H1 (cell line): ENCODE measurements around the gene AIG1. TPM values are rescaled to one million over a fixed set of nuclear protein-coding genes. Genes with fewer than 3 reads are reported as not detected.

ENCODE experiments used
- CTCF ChIA-PET: fragments of 300-600 bp; sonication (Branson Sonifier 250); formaldehyde crosslinking; loops from one replicate; lab custom pipeline; 2021; ENCODE audit not compliant: partially characterized antibody; lab: Charles Lee
- POLR2A ChIA-PET: fragments of 300-600 bp; sonication (Branson Sonifier 250); formaldehyde crosslinking; loops from one replicate; lab custom pipeline; 2021; ENCODE audit warnings: inconsistent platforms; ENCODE audit not compliant: partially characterized antibody; lab: Charles Lee
- DNase-seq, 2 experiments: peaks; one replicate each; pipeline versions ENCODE4 v3.0.0 to v3.0.0-alpha.2; 2010 to 2022; ENCODE audit warnings: low spot score in 2 of 2, low read depth in 1 of 2, mixed read lengths in 1 of 2
- FAIRE-seq: peaks from 2 replicates; lab custom pipeline; 2011; peaks lifted over from hg19 to GRCh38; lab: Jason Lieb, UNC
- H2AFZ ChIP-seq: 2 replicates; pipeline ENCODE4 v1.8.1; 2012; ENCODE audit warnings: low read length, inconsistent platforms
- H2AK5ac ChIP-seq: 2 replicates; pipeline ENCODE4 v1.6.1; 2013; ENCODE audit warnings: low read depth, low read length
- H2BK120ac ChIP-seq: replicated peaks from 2 replicates; pipeline ENCODE3; 2013; ENCODE audit warnings: low read depth, low read length, inconsistent platforms
- H2BK12ac ChIP-seq: 2 replicates; pipeline ENCODE4 v1.6.1; 2013; ENCODE audit warnings: low read depth, low read length
- H2BK15ac ChIP-seq: 2 replicates; pipeline ENCODE4 v1.6.1; 2013; ENCODE audit warnings: low read length
- H2BK20ac ChIP-seq: 2 replicates; pipeline ENCODE4 v1.6.1; 2013; ENCODE audit warnings: low read length
- H2BK5ac ChIP-seq: 2 replicates; pipeline ENCODE4 v1.6.1; 2013; ENCODE audit warnings: low read depth, low read length
- H3K14ac ChIP-seq: 2 replicates; pipeline ENCODE4 v1.6.1; 2013; ENCODE audit warnings: inconsistent platforms; ENCODE audit not compliant: insufficient read length
- H3K18ac ChIP-seq: 2 replicates; pipeline ENCODE4 v1.6.1; 2013; ENCODE audit warnings: low read length; ENCODE audit errors: extremely low read depth
- H3K23ac ChIP-seq: 2 replicates; pipeline ENCODE4 v1.6.1; 2013; ENCODE audit warnings: inconsistent platforms; ENCODE audit not compliant: insufficient read length
- H3K23me2 ChIP-seq: 2 replicates; pipeline ENCODE4 v1.6.1; 2013; ENCODE audit warnings: low read depth, low read length
- H3K27ac ChIP-seq: 2 replicates; pipeline ENCODE4 v1.6.1; 2011; ENCODE audit warnings: low read depth, low read length, inconsistent platforms
- H3K27me3 ChIP-seq, 4 experiments: replicated peaks in 1 of 4; 1 replicate in 1 of 4; 2 replicates in 3 of 4; pipeline versions ENCODE4 v1.6.1 to v1.8.1; 2011 to 2013; ENCODE audit warnings: low read length in 3 of 4, mild to moderate bottlenecking in 3 of 4, inconsistent platforms in 2 of 4, mixed read lengths in 2 of 4, moderate library complexity in 1 of 4; ENCODE audit not compliant: control insufficient read depth in 3 of 4, insufficient read depth in 3 of 4; ENCODE audit errors: extremely low read depth in 1 of 4
- H3K36me3 ChIP-seq, 4 experiments: 2 replicates each; pipeline versions ENCODE4 v1.6.1 to v1.8.1; 2011 to 2013; ENCODE audit warnings: mild to moderate bottlenecking in 4 of 4, low read length in 3 of 4, moderate library complexity in 2 of 4, control low read depth in 1 of 4, inconsistent platforms in 1 of 4; ENCODE audit not compliant: insufficient read depth in 4 of 4, control insufficient read depth in 2 of 4
- H3K4ac ChIP-seq: replicated peaks from 2 replicates; pipeline ENCODE3; 2013; ENCODE audit warnings: low read length, low read depth, mixed read lengths, inconsistent platforms; ENCODE audit not compliant: insufficient read length
- H3K4me1 ChIP-seq, 4 experiments: replicated peaks in 1 of 4; 1 replicate in 1 of 4; 2 replicates in 3 of 4; pipeline versions ENCODE4 v1.6.1 to v1.8.1; 2011 to 2013; ENCODE audit warnings: low read length in 3 of 4, inconsistent platforms in 2 of 4, mixed read lengths in 1 of 4; ENCODE audit not compliant: insufficient read depth in 4 of 4, control insufficient read depth in 3 of 4
- H3K4me2 ChIP-seq, 2 experiments: 2 replicates each; pipeline versions ENCODE4 v1.6.1 to v1.8.1; 2011 to 2013; ENCODE audit warnings: low read depth in 2 of 2, low read length in 2 of 2, control low read depth in 1 of 2, inconsistent platforms in 1 of 2, mild to moderate bottlenecking in 1 of 2; ENCODE audit not compliant: insufficient read depth in 1 of 2
- H3K4me3 ChIP-seq, 4 experiments: fragments of 200-600, 300-600 bp in 1 of 4; sonication (generic), shearing (Covaris generic), sonication (Bioruptor Twin) in 1 of 4; 2 replicates each; pipeline versions ENCODE4 v1.5.1 to v1.8.1; 2011 to 2016; ENCODE audit warnings: low read length in 4 of 4, low read depth in 3 of 4, control low read depth in 2 of 4, inconsistent platforms in 2 of 4, mild to moderate bottlenecking in 2 of 4, mixed read lengths in 1 of 4, moderate library complexity in 1 of 4; ENCODE audit not compliant: insufficient read depth in 2 of 4; ENCODE audit errors: extremely low read depth in 1 of 4
- H3K56ac ChIP-seq: replicated peaks from 2 replicates; pipeline ENCODE3; 2013; ENCODE audit warnings: low read depth, mild to moderate bottlenecking, mixed read lengths, low read length, inconsistent platforms; ENCODE audit not compliant: insufficient read length
- H3K79me1 ChIP-seq: 2 replicates; pipeline ENCODE4 v1.6.1; 2013; ENCODE audit warnings: low read depth, low read length, control low read depth
- H3K79me2 ChIP-seq, 2 experiments: 2 replicates each; pipeline versions ENCODE4 v1.6.1 to v1.8.1; 2012 to 2013; ENCODE audit warnings: low read length in 2 of 2, mild to moderate bottlenecking in 2 of 2, inconsistent platforms in 1 of 2; ENCODE audit not compliant: insufficient read depth in 2 of 2, control insufficient read depth in 1 of 2
- H3K9ac ChIP-seq, 4 experiments: replicated peaks in 1 of 4; 1 replicate in 1 of 4; 2 replicates in 3 of 4; pipeline versions ENCODE4 v1.6.1 to v1.8.1; 2011 to 2013; ENCODE audit warnings: low read depth in 3 of 4, low read length in 3 of 4, control low read depth in 2 of 4, mild to moderate bottlenecking in 2 of 4, moderate library complexity in 2 of 4, inconsistent platforms in 1 of 4; ENCODE audit errors: extremely low read depth in 1 of 4
- H3K9me3 ChIP-seq, 2 experiments: 2 replicates each; pipeline versions ENCODE4 v1.6.1 to v1.8.1; 2012 to 2013; ENCODE audit warnings: mild to moderate bottlenecking in 2 of 2, moderate library complexity in 2 of 2, control low read depth in 1 of 2, inconsistent platforms in 1 of 2, low read depth in 1 of 2, low read length in 1 of 2, mixed read lengths in 1 of 2; ENCODE audit not compliant: insufficient read depth in 2 of 2
- H4K20me1 ChIP-seq, 2 experiments: replicated peaks in 1 of 2; 2 replicates each; pipeline versions ENCODE3 to v1.8.1; 2011 to 2013; ENCODE audit warnings: inconsistent platforms in 2 of 2, low read length in 2 of 2, mild to moderate bottlenecking in 1 of 2; ENCODE audit not compliant: insufficient read depth in 2 of 2, control insufficient read depth in 1 of 2
- H4K5ac ChIP-seq: 2 replicates; pipeline ENCODE4 v1.6.1; 2013; ENCODE audit warnings: low read length, low read depth, mixed read lengths, inconsistent platforms; ENCODE audit not compliant: insufficient read length
- H4K8ac ChIP-seq: 2 replicates; pipeline ENCODE4 v1.8.0; 2013; ENCODE audit warnings: mild to moderate bottlenecking, moderate library complexity, low read length, inconsistent platforms; ENCODE audit not compliant: insufficient read depth; ENCODE audit errors: extremely low read depth
- H4K91ac ChIP-seq: replicated peaks from 2 replicates; pipeline ENCODE3; 2013; ENCODE audit warnings: low read length, mixed read lengths, inconsistent platforms; ENCODE audit not compliant: insufficient read length
- CREB1 ChIP-seq: IDR thresholded peaks from 2 replicates; pipeline ENCODE4 v1.6.1; 2012; ENCODE audit warnings: inconsistent platforms
- CTCF ChIP-seq, 3 experiments: IDR thresholded peaks; 1 replicate in 2 of 3; 2 replicates in 1 of 3; pipeline versions ENCODE4 v1.5.1 to v1.6.1; 2011; ENCODE audit warnings: low read length in 3 of 3, mild to moderate bottlenecking in 3 of 3, inconsistent platforms in 2 of 3, low read depth in 1 of 3, moderate library complexity in 1 of 3; ENCODE audit not compliant: insufficient read depth in 1 of 3; ENCODE audit errors: control extremely low read depth in 1 of 3
- GABPA ChIP-seq: IDR thresholded peaks from 2 replicates; pipeline ENCODE4 v1.6.1; 2011; ENCODE audit warnings: mild to moderate bottlenecking, low read length, moderate library complexity, borderline replicate concordance; ENCODE audit not compliant: insufficient read depth
- MAX ChIP-seq: IDR thresholded peaks from 2 replicates; pipeline ENCODE4 v1.6.1; 2012; ENCODE audit warnings: inconsistent platforms
- RAD21 ChIP-seq, 2 experiments: IDR thresholded peaks in 1 of 2; conservative IDR thresholded peaks in 1 of 2; 2 replicates each; pipeline ENCODE4 v1.6.1; 2011; ENCODE audit warnings: low read depth in 2 of 2, low read length in 2 of 2, improper control_type of control experiment in 1 of 2, inconsistent platforms in 1 of 2, mild to moderate bottlenecking in 1 of 2, moderate library complexity in 1 of 2
- WGBS, 2 experiments: shearing (Covaris generic) in 1 of 2; methylation state at CpG; one replicate each; pipeline versions ENCODE4 v1.1.6 to v1.1.7; 2013 to 2015; ENCODE audit warnings: low lambda C conversion rate in 2 of 2, mixed read lengths in 2 of 2, inconsistent platforms in 1 of 2, low coverage in 1 of 2, missing lambda C conversion rate in 1 of 2; ENCODE audit not compliant: insufficient replicate concordance in 2 of 2, insufficient coverage in 1 of 2, insufficient read length in 1 of 2; ENCODE audit errors: extremely low coverage in 1 of 2, missing lambda C conversion rate in 1 of 2; 5-methylcytosine and 5-hydroxymethylcytosine counted together
- polyA plus RNA-seq, 7 experiments: library from polyadenylated mRNA; depleted of rRNA in 3 of 7; stranded (reverse) in 5 of 7; unstranded in 2 of 7; fragments of >200 nt in 5 of 7; fragments of 200-250 nt in 2 of 7; gene quantifications; 1 replicate in 5 of 7; 2 replicates in 1 of 7; 4 replicates in 1 of 7; pipeline versions ENCODE4 v1.2.1 to v1.2.3, GENCODE V29; 2011 to 2013; ENCODE audit warnings: missing spikeins in 2 of 7, mixed read lengths in 2 of 7
- total RNA-seq: library from RNA; stranded (reverse); fragmentation: NEBNext Ultra II Directional; extraction: Animal tissue kit (Norgen Biotek cat#: 25700); gene quantifications from 2 replicates; pipeline ENCODE4 v1.2.1, GENCODE V29; 2021

The AIG1 gene
- total and polyA plus RNA-seq, 2 of the 8 experiments (the other 6 are each of a cell fraction or from before 2014, with no cell fraction given): 56.6 to 58.4 TPM

- 89% methylated on average over 4 of the region's 4 CpGs; no CpG with 5 or more reads in 1 of the 2 experiments for WGBS, 2 experiments
- Histone ChIP-seq H3K14ac (no peak overlapping the region), H2AFZ (no peak overlapping the region), H2BK120ac (no peak overlapping the region), H3K9me3 (no peaks in the 10 kb centered on the region), H4K91ac (no peak overlapping the region), H3K27me3 (no peaks in the 10 kb centered on the region), H2AK5ac (no peak overlapping the region), H3K23ac (no peak overlapping the region), H2BK12ac (no peak overlapping the region), H3K56ac (no peak overlapping the region), H3K23me2 (no peaks in the 10 kb centered on the region), H3K27ac (no peak overlapping the region), H2BK20ac (no peak overlapping the region)
- ChIA-PET CTCF (interaction anchor here (0.5 to 7.2 kb wide), 36 partner anchors 9 to 448 kb away, joined by 3 to 80 read pairs (median 4); no protein-coding TSS in a partner anchor), POLR2A (no interaction called here)
- TF ChIP-seq MAX: peak; percentile 23; the same call in 1 of the 2 replicates
- peak; percentile 74 to 85 for TF ChIP-seq RAD21 (IDR thresholded peaks at IDR 0.05 in 1 of 2, conservative IDR thresholded peaks at IDR 0.05 in 1 of 2; ENCODE audit: low read depth in 2 of 2, low read length in 2 of 2)
- 0 out of 2 replicates have a peak, but pooled peaks have one; percentile 10 for TF ChIP-seq CREB1
- peak; percentile 75 to 86 (median 82) for TF ChIP-seq CTCF (IDR thresholded peaks at IDR 0.05; ENCODE audit: control extremely low read depth in 1 of 3, insufficient read depth in 1 of 3, low read depth in 1 of 3, low read length in 3 of 3)
- TF ChIP-seq GABPA: no peak
- TF ChIP-seq, all 59 proteins: peak for 4
- peaks cover 0 to 2% (median under 1%) of the 10 kb centered on the region in 4 experiments; a peak in 2 of 7 replicates for H3K4me1 ChIP-seq
- H3K18ac ChIP-seq: no peak overlapping the region
- FAIRE-seq (peak; percentile 65), DNase-seq (peak in 1 of 2 experiments; percentile 68)
- H3K79me2 ChIP-seq: no peaks in the 10 kb centered on the region
- H2BK15ac ChIP-seq: no peak overlapping the region
- H3K4ac ChIP-seq: no peak overlapping the region
- no peaks in the 10 kb centered on the region for H3K36me3 ChIP-seq
- no peaks in the 10 kb centered on the region for H4K20me1 ChIP-seq
- no peak overlapping the region for H3K9ac ChIP-seq
- no peak overlapping the region for H3K4me3 ChIP-seq
- no peak overlapping the region for H4K5ac ChIP-seq
- no peak overlapping the region for H4K8ac ChIP-seq
- H3K4me2 ChIP-seq: no peak overlapping the region
- no peak overlapping the region for H2BK5ac ChIP-seq
- H3K79me1 ChIP-seq: no peaks in the 10 kb centered on the region; the same call in 1 of the 2 replicates
These were observed 172.2 kb downstream of the AIG1 start for GRCh38 chr6:143232849-143233248.
